ENCODE data around the gene PCOLCE2.
"Not testable (repeated sequence)": the region's sequence is repeated elsewhere in the genome, so short reads cannot be mapped to it uniquely, and the experiment has no call there.

Gene PCOLCE2

GRCh38 chr3:142898346-142899213 is 9.7 kb upstream of the PCOLCE2 start:
- DNase-seq: no peak

DNA sequence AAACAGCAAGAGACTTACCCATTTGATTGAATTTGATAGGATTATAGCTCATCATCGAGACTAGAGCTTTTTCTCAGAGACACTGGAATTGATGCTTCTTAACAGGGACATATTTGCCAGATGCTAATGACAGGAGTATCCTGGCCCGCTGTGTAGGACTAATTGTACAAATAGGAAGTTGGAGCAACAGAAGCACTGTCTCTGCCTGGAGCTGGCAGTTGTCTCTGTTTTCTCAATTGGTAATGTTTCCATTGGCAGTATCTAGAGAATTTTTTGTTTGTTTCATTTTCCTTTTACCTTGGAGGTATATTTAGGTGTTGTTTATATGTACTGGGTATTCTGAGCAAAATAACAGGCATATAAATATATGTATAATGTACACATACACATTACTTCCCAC is 8.9 kb upstream of the PCOLCE2 start:
- DNase-seq: no peak

DNA sequence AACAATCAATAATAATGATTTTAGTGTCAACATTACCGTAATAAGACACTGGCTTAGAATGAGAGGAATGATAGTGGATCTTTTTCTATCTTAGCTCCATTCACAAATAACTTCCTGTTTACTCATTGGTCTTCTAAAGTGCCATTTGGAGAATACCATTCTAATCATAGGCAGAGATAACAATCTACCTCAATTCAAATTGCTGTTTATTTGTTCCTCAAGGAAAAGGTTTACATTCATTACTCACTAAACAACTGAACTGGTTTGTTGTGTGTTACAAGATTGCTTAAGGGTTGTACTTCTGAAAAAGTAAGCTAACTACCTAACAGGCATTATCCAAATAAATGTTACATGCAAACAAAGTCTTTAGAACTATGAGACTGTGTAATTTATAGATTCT is 8.1 kb upstream of the PCOLCE2 start:
- DNase-seq: no peak

DNA sequence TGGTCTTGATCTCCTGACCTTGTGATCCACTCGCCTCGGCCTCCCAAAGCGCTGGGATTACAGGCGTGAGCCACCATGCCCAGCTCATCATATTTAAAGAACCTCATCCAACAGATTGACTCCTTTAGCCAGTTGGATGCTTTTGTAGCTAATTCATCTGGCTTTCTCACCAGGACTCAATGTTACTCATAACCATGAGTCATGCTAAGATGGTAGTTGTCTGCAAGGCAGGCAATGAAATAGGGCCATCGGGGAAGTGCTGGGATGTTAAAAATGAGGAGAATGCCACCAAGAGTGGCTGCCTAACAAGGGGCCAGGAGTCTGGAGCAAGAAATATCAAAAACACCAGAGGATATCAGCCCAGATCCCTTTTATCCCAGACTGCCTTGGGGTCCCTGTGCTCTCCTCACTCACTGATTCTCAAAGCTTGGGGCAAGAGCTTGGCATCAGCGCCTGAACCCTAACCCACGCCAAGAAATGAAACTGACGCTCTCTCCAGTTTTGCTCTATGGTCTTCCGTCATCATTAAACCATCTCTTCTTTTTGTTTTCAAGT is 7.4 kb upstream of the PCOLCE2 start:
- DNase-seq: peak; percentile 44

DNA sequence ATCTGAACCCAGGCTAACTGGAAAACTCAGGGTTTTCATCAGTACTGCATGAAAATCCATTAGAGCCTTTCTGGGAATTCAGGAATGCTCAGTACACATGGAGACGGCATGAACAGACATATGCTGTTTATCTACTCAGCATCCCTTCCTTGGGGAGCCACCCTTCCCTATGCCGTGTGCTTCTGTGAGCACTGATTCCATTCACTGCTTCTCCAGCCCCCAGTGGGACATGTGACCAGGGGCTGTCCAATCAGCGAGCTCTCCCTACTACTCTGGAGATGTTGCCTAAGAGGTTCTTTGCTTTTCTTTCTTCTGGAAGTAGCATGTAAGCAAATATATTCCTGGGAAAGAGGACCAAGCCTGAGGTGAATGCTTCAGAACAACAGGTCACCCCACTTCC is 5.6 kb upstream of the PCOLCE2 start:
- DNase-seq: no peak

DNA sequence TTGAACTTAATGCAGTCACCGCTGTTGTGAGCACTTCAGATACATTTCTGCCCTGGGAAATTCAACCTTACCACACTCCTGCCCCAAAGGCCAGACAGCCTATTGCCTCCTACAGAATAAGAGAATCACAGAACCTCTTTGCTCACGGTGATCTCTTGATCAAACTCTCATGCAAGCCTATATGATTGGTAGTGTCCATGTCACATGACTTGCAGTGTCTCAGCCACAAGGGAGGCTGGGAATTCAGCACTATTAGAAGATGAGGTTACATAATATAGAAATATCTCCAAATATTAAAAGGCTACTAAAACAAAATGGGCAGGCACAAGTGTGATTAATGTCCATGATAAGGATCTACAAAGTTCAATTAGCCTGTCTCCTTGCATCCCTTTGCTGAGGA is 3.8 kb upstream of the PCOLCE2 start:
- no peak for DNase-seq

- DNase-seq: no peak
Measured at GRCh38 chr3:142890592-142890991, 1.7 kb upstream of the PCOLCE2 start.

- peak; percentile 51 for DNase-seq
Measured at GRCh38 chr3:142889212-142890014, 530 bp upstream of the PCOLCE2 start.

GRCh38 chr3:142888099-142888480 is 793 bp downstream of the PCOLCE2 start:
- peak; percentile 56 for DNase-seq

- DNase-seq: no peak
Measured at GRCh38 chr3:142886940-142887339, 1.9 kb downstream of the PCOLCE2 start.

DNA sequence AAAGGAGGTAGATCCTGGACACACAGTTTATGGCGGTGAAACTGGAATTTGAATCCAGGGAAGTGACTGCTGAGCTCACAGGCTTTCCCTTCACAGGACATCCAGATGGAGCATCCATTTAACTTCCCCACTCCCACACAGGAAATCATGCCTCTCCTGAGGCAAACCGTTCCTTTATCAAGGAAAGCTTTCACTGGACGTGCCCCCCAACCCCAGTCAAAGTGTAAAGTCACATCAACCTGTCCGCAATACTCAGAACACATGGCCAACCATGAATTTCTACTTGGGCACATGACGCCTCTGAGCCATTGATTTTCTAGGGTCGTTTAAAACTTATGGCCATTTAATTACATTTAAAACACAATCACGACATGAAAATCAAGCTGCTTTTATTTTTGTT is 2.9 kb downstream of the PCOLCE2 start:
- no peak for DNase-seq

GRCh38 chr3:142884531-142884930 is 4.4 kb downstream of the PCOLCE2 start:
- no peak for DNase-seq

- DNase-seq: not testable (repeated sequence)
Measured at GRCh38 chr3:142883534-142883933, 5.3 kb downstream of the PCOLCE2 start.

- no peak for DNase-seq
Measured at GRCh38 chr3:142881445-142882224, 7.2 kb downstream of the PCOLCE2 start.

DNA sequence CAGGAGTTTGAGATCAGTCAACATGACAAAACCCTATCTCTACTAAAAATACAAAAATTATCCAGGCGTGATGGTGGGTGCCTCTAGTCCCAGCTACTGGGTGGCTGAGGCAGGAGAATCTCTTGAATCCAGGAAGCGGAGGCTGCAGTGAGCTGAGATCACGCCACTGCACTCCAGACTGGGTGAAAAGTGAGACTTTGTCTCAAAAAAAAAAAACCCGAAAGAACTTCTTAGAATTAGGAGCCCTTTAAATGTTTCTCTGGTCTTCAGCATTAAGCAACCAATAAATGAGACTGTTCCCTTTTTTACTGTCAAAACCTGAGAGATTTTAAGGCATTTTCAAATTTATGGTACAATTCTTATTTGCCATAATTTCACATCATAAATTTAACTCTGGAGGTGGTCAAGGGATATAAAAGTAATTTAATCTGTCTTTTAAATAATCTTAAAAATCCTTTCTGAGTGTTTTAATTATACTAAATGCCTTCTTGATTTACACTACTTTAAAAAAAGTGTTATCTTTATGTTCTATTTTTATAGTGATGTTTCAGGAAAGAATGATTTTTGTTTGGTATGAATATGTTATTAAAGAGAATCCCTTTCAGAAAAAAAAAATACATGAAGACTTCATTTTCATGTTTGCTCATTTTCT is 10.1 kb downstream of the PCOLCE2 start:
- DNase-seq: no peak

GRCh38 chr3:142876417-142876816 is 12.5 kb downstream of the PCOLCE2 start:
- DNase-seq: no peak

DNA sequence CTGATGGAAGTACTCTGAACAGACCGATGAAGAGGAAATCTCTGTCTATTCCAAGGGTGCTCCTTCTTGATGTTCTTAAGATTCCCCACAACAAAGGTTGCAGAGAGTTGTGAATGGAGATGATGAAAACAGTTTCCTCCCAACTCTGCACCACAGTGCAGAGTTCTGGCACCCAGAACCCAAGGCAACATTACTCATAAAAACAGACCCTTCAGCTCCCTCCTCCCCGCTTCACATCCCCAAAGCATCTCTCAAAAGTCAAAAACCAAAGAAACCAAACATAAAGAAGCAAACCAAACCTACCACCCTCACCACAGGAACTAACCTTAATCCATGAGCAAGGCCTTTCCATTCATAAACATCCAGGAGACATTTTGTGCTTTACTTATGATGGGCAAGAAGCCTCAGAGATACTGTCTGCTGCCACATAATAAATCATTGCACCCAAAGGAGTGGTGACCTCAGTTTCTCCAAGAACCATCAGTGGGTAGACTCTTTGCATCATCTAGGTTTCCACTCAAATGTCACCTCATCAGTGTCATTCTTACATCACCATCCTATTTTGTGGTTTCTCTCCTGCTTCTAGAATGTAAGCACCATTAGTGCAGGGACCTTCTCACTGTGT is 13.2 kb downstream of the PCOLCE2 start:
- DNase-seq: no peak

- no peak for DNase-seq
Measured at GRCh38 chr3:142875099-142875498, 13.8 kb downstream of the PCOLCE2 start.

- DNase-seq: not testable (repeated sequence)
Measured at GRCh38 chr3:142868382-142868781, 20.5 kb downstream of the PCOLCE2 start.

GRCh38 chr3:142866841-142867631 is 21.8 kb downstream of the PCOLCE2 start:
- no peak for DNase-seq

Data from 8988T (cell line).